CD4-positive, alpha-beta T cell treated with Interleukin-17A for 1 hour (primary cell): ENCODE results near the gene ATP8A2.

Experiments
- DNase-seq: peaks from one replicate; pipeline ENCODE4 v3.0.0-alpha.2; 2020

ATP8A2 gene

GRCh38 chr13:25827831-25828465, 456.2 kb downstream of the ATP8A2 start:
- DNase-seq = no peak

- DNase-seq = no peak
Observed at GRCh38 chr13:25833761-25834160, 462.0 kb downstream of the ATP8A2 start.

DNA sequence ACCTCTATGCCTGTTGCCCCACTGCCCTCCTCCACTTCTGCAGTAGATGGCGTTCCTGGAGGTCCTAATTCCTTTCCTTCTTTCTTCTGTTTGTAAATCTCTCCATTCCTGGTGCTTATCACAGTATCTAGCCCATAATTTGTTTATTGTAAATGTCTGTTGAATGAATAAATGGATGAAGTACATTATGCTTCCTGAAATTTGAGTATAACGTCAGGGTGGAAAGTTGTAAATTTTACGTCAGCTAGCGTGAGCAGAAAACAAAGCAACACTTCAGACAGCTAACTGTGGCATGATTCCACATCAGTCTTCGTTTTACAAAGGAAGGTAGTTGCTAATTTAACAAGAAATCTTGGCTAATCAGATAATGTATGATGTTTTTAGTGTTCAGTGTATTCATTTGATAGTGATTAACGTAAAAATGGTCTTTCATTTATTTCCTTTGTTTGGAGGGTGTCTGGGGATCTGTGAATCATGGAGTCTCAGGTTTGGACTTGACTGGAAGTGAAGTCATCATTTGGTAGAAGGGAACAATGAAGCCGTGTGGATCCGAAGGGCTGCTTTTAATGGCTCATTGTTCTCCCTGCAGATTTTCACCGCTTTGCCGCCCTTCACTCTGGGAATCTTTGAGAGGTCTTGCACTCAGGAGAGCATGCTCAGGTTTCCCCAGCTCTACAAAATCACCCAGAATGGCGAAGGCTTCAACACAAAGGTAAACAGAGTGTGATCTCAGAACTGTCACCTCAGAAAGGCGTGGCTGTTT, 465.0 kb downstream of the ATP8A2 start:
- DNase-seq = no peak

GRCh38 chr13:25839371-25839770, 467.6 kb downstream of the ATP8A2 start:
- DNase-seq = no peak

- no peak for DNase-seq
Observed at GRCh38 chr13:25840261-25840660, 468.5 kb downstream of the ATP8A2 start.

DNA sequence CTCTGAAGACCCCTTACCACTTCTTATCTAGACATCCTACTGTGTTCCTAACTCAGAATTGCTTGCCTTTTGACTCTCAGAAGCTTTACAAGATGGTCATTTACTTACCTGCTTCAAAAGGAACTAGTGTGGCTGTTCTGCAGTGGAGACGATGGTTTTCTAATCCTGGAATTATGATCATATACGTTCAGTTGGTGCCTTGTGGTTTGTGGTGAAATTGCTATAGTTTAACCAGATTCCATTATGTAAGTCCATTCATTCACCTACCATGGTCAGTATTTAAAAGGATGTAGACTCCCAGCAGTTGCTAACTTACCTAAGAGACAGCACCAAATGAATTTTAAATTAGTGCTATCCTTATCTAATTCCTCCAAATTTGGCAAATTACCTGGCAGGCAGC, 469.2 kb downstream of the ATP8A2 start:
- no peak for DNase-seq

- no peak for DNase-seq
Observed at GRCh38 chr13:25843692-25844091, 471.9 kb downstream of the ATP8A2 start.

DNA sequence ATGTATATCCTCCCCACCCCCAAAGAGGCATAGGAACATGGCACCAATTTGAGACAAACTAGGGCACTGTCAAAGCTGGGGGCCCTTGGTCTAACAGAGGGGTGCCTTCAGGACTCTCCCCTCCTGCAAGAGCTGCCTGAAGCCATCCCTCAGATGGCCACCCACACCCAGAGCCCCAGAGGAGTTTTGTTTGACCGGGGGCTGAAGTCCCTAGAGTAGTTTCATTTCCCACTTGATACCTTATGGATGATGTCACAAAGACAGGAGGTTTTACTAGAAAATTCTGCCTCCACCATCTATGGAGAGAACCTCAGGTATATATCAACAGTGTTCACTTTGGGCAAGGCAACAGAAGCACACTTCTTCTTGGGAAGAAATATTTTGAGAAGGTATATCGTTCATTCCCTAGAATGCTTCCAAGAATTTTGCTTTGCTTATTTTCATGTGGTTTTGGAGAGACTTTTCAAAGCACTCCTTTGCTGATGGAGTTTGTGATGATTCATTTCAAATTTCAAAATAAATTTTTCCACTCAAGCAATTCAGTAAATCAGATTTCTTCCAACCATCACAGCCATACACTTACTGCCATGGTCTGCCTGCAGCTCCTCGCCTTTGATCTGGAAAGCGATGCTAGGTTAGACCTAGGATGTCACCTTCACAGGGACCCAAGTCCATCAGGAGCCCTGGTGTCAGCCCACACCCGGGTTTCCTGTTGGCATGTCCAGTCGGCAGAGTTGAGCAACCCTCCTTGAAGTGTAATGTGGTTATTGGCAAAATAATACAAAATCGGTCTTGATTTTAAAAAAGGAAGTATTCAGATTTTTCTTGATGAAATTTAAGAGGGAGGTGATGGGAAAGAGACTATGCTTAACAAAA, 473.0 kb downstream of the ATP8A2 start:
- DNase-seq = no peak

- DNase-seq = no peak
Observed at GRCh38 chr13:25846222-25846984, 474.6 kb downstream of the ATP8A2 start.

- peak; percentile 52 for DNase-seq
Observed at GRCh38 chr13:25847145-25847544, 475.4 kb downstream of the ATP8A2 start.

GRCh38 chr13:25847635-25848626, 476.2 kb downstream of the ATP8A2 start:
- no peak for DNase-seq

- DNase-seq = no peak
Observed at GRCh38 chr13:25848812-25849745, 477.3 kb downstream of the ATP8A2 start.

- no peak for DNase-seq
Observed at GRCh38 chr13:25857830-25858229, 486.1 kb downstream of the ATP8A2 start.

DNA sequence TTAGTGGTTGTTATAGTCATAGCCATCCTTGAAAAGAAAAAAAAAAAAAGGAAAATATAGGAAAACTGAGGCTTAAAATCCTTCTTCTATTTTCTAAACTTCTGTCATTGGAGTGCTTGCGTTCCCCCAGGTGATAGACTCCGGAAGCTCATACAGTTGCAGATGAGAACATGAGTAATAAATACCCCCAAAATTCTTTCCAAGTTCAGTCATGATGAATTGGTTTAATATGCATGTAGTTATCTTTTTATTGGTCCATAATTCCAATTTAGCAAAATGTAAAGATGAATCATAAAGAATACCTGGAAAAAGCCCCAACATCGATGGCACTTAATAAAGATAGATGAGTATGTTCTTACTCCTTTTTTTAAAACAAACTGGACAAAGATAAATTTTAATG, 487.8 kb downstream of the ATP8A2 start:
- DNase-seq = no peak

GRCh38 chr13:25860265-25860664, 488.5 kb downstream of the ATP8A2 start:
- no peak for DNase-seq

- no peak for DNase-seq
Observed at GRCh38 chr13:25860862-25861261, 489.1 kb downstream of the ATP8A2 start.

- no peak for DNase-seq
Observed at GRCh38 chr13:25862156-25862555, 490.4 kb downstream of the ATP8A2 start.

- DNase-seq = no peak
Observed at GRCh38 chr13:25864116-25864515, 492.3 kb downstream of the ATP8A2 start.

- DNase-seq = no peak
Observed at GRCh38 chr13:25864936-25865335, 493.2 kb downstream of the ATP8A2 start.

- no peak for DNase-seq
Observed at GRCh38 chr13:25865391-25865790, 493.6 kb downstream of the ATP8A2 start.
